ENCODE measurements around the gene ID1. TPM values are rescaled to one million over a fixed set of nuclear protein-coding genes. Genes with fewer than 3 reads are reported as not detected.
A peak's percentile ranks its signal among the peaks of the same experiment; 100 is the strongest.

Gene ID1
- total RNA-seq, 1 donor from 2014 or later: 92.0 TPM

DNA sequence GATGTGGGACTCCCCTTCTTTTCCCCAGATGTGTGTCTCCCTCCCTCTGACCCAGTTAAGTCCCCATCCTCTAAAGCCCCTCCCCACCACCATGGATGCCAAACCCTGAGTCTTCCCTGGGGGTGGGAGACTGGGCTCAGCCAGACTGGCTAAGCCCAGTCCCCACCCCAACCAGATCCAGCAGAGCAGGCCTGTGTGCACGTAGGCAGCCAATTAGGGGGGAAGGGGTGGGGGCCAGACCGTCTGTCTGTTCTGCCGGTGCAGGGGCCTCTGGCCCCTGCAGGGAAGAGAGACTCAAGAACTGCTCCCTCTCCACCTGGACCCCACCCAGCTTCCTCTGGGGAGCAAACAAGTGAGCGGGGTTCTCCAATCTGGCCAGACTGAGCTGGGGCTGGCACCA, 33.2 kb downstream of the ID1 start:
- H3K9me3 Mint-ChIP-seq (ENCODE audit: unreplicated experiment): peaks cover 6% of the 10 kb centered on the region
- H3K27ac Mint-ChIP-seq (ENCODE audit: unreplicated experiment): no peak overlapping the region
- H3K36me3 Mint-ChIP-seq (ENCODE audit: unreplicated experiment): no peaks in the 10 kb centered on the region
- peaks cover 7% of the 10 kb centered on the region for H3K4me1 Mint-ChIP-seq (ENCODE audit: low read depth, unreplicated experiment)
- TF ChIP-seq, protein P1, sequence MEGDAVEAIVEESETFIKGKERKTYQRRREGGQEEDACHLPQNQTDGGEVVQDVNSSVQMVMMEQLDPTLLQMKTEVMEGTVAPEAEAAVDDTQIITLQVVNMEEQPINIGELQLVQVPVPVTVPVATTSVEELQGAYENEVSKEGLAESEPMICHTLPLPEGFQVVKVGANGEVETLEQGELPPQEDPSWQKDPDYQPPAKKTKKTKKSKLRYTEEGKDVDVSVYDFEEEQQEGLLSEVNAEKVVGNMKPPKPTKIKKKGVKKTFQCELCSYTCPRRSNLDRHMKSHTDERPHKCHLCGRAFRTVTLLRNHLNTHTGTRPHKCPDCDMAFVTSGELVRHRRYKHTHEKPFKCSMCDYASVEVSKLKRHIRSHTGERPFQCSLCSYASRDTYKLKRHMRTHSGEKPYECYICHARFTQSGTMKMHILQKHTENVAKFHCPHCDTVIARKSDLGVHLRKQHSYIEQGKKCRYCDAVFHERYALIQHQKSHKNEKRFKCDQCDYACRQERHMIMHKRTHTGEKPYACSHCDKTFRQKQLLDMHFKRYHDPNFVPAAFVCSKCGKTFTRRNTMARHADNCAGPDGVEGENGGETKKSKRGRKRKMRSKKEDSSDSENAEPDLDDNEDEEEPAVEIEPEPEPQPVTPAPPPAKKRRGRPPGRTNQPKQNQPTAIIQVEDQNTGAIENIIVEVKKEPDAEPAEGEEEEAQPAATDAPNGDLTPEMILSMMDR (IDR thresholded peaks at IDR 0.05; ENCODE audit: partially characterized antibody, unreplicated experiment): no peak
- peaks cover 15% of the 10 kb centered on the region for H3K27me3 Mint-ChIP-seq (ENCODE audit: unreplicated experiment)
- DNase-seq: no peak
- H3K4me3 Mint-ChIP-seq (ENCODE audit: unreplicated experiment): no peak overlapping the region

DNA sequence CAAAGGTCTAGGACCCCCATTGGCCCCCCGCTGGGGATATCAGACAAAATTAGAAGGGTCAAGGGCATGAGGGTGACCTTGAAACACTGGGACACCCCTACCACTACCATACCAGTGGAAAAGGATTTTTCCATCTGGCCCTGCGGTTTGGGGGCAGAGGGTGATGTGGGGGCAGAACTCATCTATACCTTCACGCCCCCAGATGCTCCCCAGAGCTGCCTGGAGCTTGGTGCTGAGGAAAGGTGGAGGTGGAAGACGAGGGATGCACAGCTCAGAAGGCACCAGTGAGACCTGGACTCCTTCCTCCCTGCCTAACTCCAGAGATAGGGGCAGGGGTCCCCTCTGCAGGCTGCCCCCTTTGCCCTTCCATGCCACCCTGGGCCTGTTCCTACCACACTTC, 33.7 kb downstream of the ID1 start:
- Mint-ChIP-seq H3K27ac (ENCODE audit: unreplicated experiment) (no peak overlapping the region), H3K9me3 (ENCODE audit: unreplicated experiment) (peaks cover 6% of the 10 kb centered on the region), H3K36me3 (ENCODE audit: unreplicated experiment) (no peaks in the 10 kb centered on the region), H3K4me3 (ENCODE audit: unreplicated experiment) (no peak overlapping the region), H3K4me1 (ENCODE audit: low read depth, unreplicated experiment) (peaks cover 7% of the 10 kb centered on the region), H3K27me3 (ENCODE audit: unreplicated experiment) (peaks cover 15% of the 10 kb centered on the region)
- TF ChIP-seq, protein P1 (IDR thresholded peaks at IDR 0.05; ENCODE audit: partially characterized antibody, unreplicated experiment): no peak
- no peak for DNase-seq

DNA sequence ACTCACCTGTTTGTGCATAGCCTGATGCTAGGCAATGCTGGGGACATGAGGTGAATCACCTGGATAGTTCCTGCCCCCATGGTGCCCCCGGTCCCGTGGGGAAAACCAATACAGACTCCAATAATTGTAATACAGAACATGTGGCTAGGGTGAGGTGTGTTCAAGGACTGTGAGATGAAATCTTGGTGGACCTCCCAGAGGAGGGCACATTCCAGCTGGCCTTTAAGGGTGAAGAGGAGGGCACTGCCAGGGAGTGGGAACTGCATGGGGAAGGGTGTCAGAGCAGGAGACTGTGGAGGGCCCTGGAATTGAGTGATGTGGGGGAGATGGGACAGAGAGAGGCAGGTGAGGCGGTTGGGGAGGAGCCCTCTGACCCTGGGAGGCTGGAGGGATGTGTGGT, 35.2 kb downstream of the ID1 start:
- Mint-ChIP-seq H3K36me3 (ENCODE audit: unreplicated experiment) (no peaks in the 10 kb centered on the region), H3K27me3 (ENCODE audit: unreplicated experiment) (peaks cover 13% of the 10 kb centered on the region), H3K9me3 (ENCODE audit: unreplicated experiment) (peaks cover 7% of the 10 kb centered on the region), H3K4me1 (ENCODE audit: low read depth, unreplicated experiment) (peaks cover 9% of the 10 kb centered on the region), H3K4me3 (ENCODE audit: unreplicated experiment) (no peak overlapping the region), H3K27ac (ENCODE audit: unreplicated experiment) (no peak overlapping the region)
- no peak for DNase-seq
- TF ChIP-seq, protein P1 (IDR thresholded peaks at IDR 0.05; ENCODE audit: partially characterized antibody, unreplicated experiment): no peak

DNA sequence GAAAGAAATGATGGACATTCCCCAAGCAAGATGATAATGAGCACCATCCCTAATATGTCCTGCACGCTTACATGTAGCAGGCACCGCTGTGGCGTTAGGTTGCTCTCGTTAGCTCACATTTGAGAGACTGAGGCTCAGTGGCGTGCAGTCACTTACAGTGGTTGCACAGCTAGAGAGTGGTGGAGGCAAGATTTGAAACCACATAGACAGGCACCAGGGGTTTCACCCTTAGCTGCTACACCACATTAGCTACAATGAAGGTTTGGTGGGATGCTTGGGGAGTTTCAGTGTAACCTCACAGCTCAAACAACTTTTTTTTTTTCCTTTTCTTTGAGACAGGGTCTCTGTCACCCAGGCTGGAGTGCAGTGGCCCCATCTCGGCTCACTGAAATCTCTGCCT, 36.3 kb downstream of the ID1 start:
- Mint-ChIP-seq H3K9me3 (ENCODE audit: unreplicated experiment) (peaks cover 5% of the 10 kb centered on the region), H3K4me1 (ENCODE audit: low read depth, unreplicated experiment) (peaks cover 9% of the 10 kb centered on the region), H3K27ac (ENCODE audit: unreplicated experiment) (no peak overlapping the region), H3K36me3 (ENCODE audit: unreplicated experiment) (no peaks in the 10 kb centered on the region), H3K27me3 (ENCODE audit: unreplicated experiment) (peaks cover 9% of the 10 kb centered on the region), H3K4me3 (ENCODE audit: unreplicated experiment) (no peak overlapping the region)
- TF ChIP-seq, protein P1 (IDR thresholded peaks at IDR 0.05; ENCODE audit: partially characterized antibody, unreplicated experiment): no peak
- DNase-seq: no peak

DNA sequence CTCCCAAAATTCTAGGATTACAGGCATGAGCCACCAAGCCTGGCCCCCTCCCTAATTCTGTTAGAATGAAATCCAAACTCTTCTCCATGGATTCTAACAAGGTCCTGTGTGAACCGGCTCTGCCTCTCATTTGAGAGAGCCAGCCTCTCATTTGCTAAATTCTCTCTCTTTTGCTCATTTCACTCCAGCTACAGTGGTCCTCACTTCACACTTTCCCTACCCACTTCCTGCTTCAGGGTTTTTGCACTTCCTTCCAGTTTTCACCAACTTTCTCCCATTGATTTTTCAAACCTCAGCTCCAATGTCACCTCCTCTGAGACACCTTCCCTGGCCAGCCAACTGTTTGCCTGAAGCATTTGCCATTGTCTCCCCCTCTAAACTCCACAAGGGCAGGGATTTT, 37.7 kb downstream of the ID1 start:
- peak overlapping the region; percentile 1 for H3K4me3 Mint-ChIP-seq (ENCODE audit: unreplicated experiment)
- TF ChIP-seq, protein P1 (IDR thresholded peaks at IDR 0.05; ENCODE audit: partially characterized antibody, unreplicated experiment): no peak
- H3K27me3 Mint-ChIP-seq (ENCODE audit: unreplicated experiment): peaks cover 10% of the 10 kb centered on the region
- no peak for DNase-seq
- peaks cover 7% of the 10 kb centered on the region for H3K4me1 Mint-ChIP-seq (ENCODE audit: low read depth, unreplicated experiment)
- H3K36me3 Mint-ChIP-seq (ENCODE audit: unreplicated experiment): no peaks in the 10 kb centered on the region
- peaks cover 5% of the 10 kb centered on the region for H3K9me3 Mint-ChIP-seq (ENCODE audit: unreplicated experiment)
- H3K27ac Mint-ChIP-seq (ENCODE audit: unreplicated experiment): no peak overlapping the region

Data from glutamatergic neuron (in vitro differentiated cells).